CD4-positive, alpha-beta memory T cell (primary cell): ENCODE measurements around the gene SH2D4B. TPM values are rescaled to one million over a fixed set of nuclear protein-coding genes. Genes with fewer than 3 reads are reported as not detected.

Experiments used
- CTCF ChIA-PET: fragments of 350-600 bp; sonication (Branson Sonifier 250); formaldehyde crosslinking; loops from one replicate; lab custom pipeline; 2021; ENCODE audit warnings: inconsistent platforms; ENCODE audit not compliant: partially characterized antibody; lab: Charles Lee
- POLR2A ChIA-PET: fragments of 350-600 bp; sonication (Branson Sonifier 250); formaldehyde crosslinking; loops from one replicate; lab custom pipeline; 2021; ENCODE audit not compliant: partially characterized antibody; lab: Charles Lee
- DNase-seq, 5 donors: peaks; one replicate each; pipeline versions ENCODE4 v3.0.0 to v3.0.0-alpha.2; 2020 to 2022; ENCODE audit warnings: mixed read lengths in 1 of 5
- H3K27ac ChIP-seq: one replicate; pipeline ENCODE4 v1.7.0; 2013; ENCODE audit warnings: low read depth, low read length
- H3K27me3 ChIP-seq: 2 replicates; pipeline ENCODE4 v1.7.0; 2013; ENCODE audit warnings: mild to moderate bottlenecking, low read length, moderate library complexity; ENCODE audit not compliant: insufficient read depth
- H3K36me3 ChIP-seq: 2 replicates; pipeline ENCODE4 v1.7.0; 2013; ENCODE audit warnings: mild to moderate bottlenecking, low read length, moderate library complexity; ENCODE audit not compliant: insufficient read depth
- H3K4me1 ChIP-seq: 2 replicates; pipeline ENCODE4 v1.7.0; 2013; ENCODE audit warnings: mild to moderate bottlenecking, low read length, moderate library complexity; ENCODE audit not compliant: insufficient read depth
- H3K4me3 ChIP-seq, 2 donors: one replicate each; pipeline ENCODE4 v1.7.0; 2013; ENCODE audit warnings: low read length in 2 of 2, mild to moderate bottlenecking in 1 of 2
- H3K9me3 ChIP-seq, 2 donors: one replicate each; pipeline ENCODE4 v1.7.0; 2013; ENCODE audit warnings: low read length in 2 of 2, control low read depth in 1 of 2; ENCODE audit not compliant: control insufficient read depth in 1 of 2
- H3K27ac Mint-ChIP-seq, 7 donors: one replicate each; pipeline ENCODE4 v1.8.0; 2020 to 2021; ENCODE audit warnings: mixed read lengths in 7 of 7, mild to moderate bottlenecking in 6 of 7, inconsistent platforms in 3 of 7, moderate library complexity in 3 of 7
- H3K27me3 Mint-ChIP-seq, 2 donors: one replicate each; pipeline ENCODE4 v1.8.0; 2020 to 2021; ENCODE audit warnings: mixed read lengths in 2 of 2
- H3K36me3 Mint-ChIP-seq, 2 donors: one replicate each; pipeline ENCODE4 v1.8.0; 2020 to 2021; ENCODE audit warnings: mixed read lengths in 2 of 2, inconsistent platforms in 1 of 2, mild to moderate bottlenecking in 1 of 2
- H3K4me1 Mint-ChIP-seq, 4 donors: one replicate each; pipeline ENCODE4 v1.8.0; 2020 to 2021; ENCODE audit warnings: mixed read lengths in 4 of 4, mild to moderate bottlenecking in 1 of 4
- H3K4me3 Mint-ChIP-seq, 8 donors: one replicate each; pipeline ENCODE4 v1.8.0; 2020 to 2021; ENCODE audit warnings: mixed read lengths in 8 of 8, mild to moderate bottlenecking in 7 of 8, moderate library complexity in 6 of 8, inconsistent platforms in 3 of 8
- H3K9me3 Mint-ChIP-seq, 8 donors: one replicate each; pipeline ENCODE4 v1.8.0; 2020 to 2021; ENCODE audit warnings: mixed read lengths in 8 of 8, mild to moderate bottlenecking in 5 of 8, inconsistent platforms in 3 of 8, moderate library complexity in 1 of 8
- intact Hi-C: fragments of 100-400 bp; cut with micrococcal nuclease; formaldehyde crosslinking; loops from one replicate; pipeline ENCODE4 v1.15.1; 2023
- polyA plus RNA-seq, 2 donors: library from polyadenylated mRNA; unstranded; fragments of 300-500 nt; fragmentation: Illumina TruSeq; gene quantifications; one replicate each; pipeline ENCODE4 v1.2.3, GENCODE V29; 2021
- total RNA-seq, 2 experiments: library from RNA; stranded (reverse); gene quantifications; one replicate each; pipeline ENCODE4 v1.2.3, GENCODE V29; 2021

The SH2D4B gene
- total and polyA plus RNA-seq, 4 experiments from 2014 or later: 0.17 TPM; not detected in 2

DNA sequence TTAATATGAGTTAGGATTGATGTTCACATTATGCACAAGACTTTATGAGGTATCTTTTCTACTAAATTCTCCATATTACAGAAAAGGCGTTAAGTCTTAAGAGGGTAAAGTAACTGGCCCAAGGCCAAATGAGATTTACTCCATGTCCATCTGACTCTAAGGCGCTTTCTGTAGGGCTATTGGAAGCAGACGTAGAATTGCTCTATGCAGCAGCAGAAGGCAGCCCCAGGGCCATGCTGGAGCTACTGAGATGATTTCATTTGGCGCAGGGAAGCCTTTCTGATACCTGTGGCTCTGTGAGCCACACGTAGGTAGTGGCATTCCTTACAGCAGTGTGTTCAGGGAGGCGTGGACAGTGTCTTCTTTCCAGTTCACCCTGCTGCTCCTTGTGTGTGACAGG lies 133.1 kb downstream of the SH2D4B start:
- H3K27ac ChIP-seq: no peak overlapping the region
- Mint-ChIP-seq H3K27ac (no peak overlapping the region), H3K36me3 (no peaks in the 10 kb centered on the region), H3K27me3 (peaks cover 3 to 7% of the 10 kb centered on the region in 2 donors), H3K4me3 (no peak overlapping the region), H3K9me3 (no peaks in the 10 kb centered on the region), H3K4me1 (no peaks in the 10 kb centered on the region)
- no peaks in the 10 kb centered on the region for H3K27me3 ChIP-seq
- CTCF ChIA-PET: interaction anchor here (3.4 kb wide), 1 partner anchor 9 kb away, joined by 37 read pairs; no protein-coding TSS in a partner anchor
- H3K4me3 ChIP-seq: no peak overlapping the region
- no peak for DNase-seq
- POLR2A ChIA-PET: interaction anchor here (1.1 kb wide), 1 partner anchor 9 kb away, joined by 3 read pairs; no protein-coding TSS in a partner anchor
- H3K4me1 ChIP-seq: no peaks in the 10 kb centered on the region
- no peaks in the 10 kb centered on the region for H3K9me3 ChIP-seq
- no peaks in the 10 kb centered on the region for H3K36me3 ChIP-seq
- intact Hi-C loops: no loop called here

DNA sequence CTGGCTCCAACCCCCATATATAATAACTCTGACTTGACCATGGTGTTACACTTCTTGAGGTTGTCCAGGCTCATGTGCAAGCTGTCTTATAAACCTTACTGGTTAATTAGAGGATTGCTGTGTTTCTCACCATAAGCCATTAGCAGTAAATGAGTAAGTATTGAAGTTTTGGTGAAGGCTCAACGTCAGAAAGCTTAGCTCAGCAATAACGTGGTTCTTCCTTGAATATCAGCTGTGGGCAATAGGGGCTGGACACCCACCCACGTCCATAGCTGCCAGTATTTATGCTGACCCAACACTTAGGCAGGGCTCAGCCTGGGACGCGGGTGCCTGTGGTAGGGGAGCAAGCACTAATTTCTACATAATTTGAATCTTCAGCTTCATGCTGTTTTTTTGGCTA lies 134.1 kb downstream of the SH2D4B start:
- H3K36me3 Mint-ChIP-seq: no peaks in the 10 kb centered on the region
- H3K36me3 ChIP-seq: no peaks in the 10 kb centered on the region
- H3K27ac ChIP-seq: no peak overlapping the region
- no peaks in the 10 kb centered on the region for H3K4me1 Mint-ChIP-seq
- H3K9me3 Mint-ChIP-seq: no peaks in the 10 kb centered on the region
- no peaks in the 10 kb centered on the region for H3K4me1 ChIP-seq
- no peaks in the 10 kb centered on the region for H3K27me3 ChIP-seq
- no peak overlapping the region for H3K4me3 Mint-ChIP-seq
- ChIA-PET CTCF (interaction anchor here (1.4 to 3.4 kb wide), 2 partner anchors 10 kb away, joined by 3 to 37 read pairs; no protein-coding TSS in a partner anchor), POLR2A (no interaction called here)
- intact Hi-C loops: no loop called here
- H3K9me3 ChIP-seq: no peaks in the 10 kb centered on the region
- peaks cover 3 to 4% of the 10 kb centered on the region in 2 donors for H3K27me3 Mint-ChIP-seq
- H3K4me3 ChIP-seq: no peak overlapping the region
- H3K27ac Mint-ChIP-seq: no peak overlapping the region
- no peak for DNase-seq

DNA sequence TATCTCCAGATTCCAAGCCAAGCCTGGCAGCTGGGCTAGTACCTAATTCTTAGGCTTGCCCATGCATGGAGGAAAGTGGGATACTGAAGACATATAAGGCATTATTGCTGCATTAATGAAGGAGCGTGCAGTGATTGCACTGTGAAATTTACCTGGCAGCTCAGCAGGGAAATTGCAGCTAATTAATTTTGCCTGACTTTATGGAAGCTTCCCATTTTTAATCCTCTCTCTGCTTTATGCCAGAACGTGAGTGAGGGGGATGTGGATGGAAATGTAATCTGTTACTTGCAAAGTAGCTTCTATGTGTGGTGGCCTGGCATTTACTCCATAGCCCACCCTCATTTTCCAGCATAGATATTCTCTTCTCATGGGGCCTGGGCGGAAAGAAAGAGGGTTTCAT lies 134.9 kb downstream of the SH2D4B start:
- DNase-seq: no peak
- H3K9me3 Mint-ChIP-seq: no peaks in the 10 kb centered on the region
- ChIA-PET POLR2A (no interaction called here), CTCF (interaction anchor here (1.4 to 3.4 kb wide), 2 partner anchors 9 to 10 kb away, joined by 3 to 37 read pairs; no protein-coding TSS in a partner anchor)
- H3K27me3 Mint-ChIP-seq: peaks cover 2 to 4% of the 10 kb centered on the region in 2 donors
- H3K27ac Mint-ChIP-seq: no peak overlapping the region
- no peak overlapping the region for H3K4me3 ChIP-seq
- H3K36me3 Mint-ChIP-seq: no peaks in the 10 kb centered on the region
- H3K27me3 ChIP-seq: no peaks in the 10 kb centered on the region
- no peaks in the 10 kb centered on the region for H3K9me3 ChIP-seq
- no peaks in the 10 kb centered on the region for H3K4me1 ChIP-seq
- intact Hi-C loops: no loop called here
- H3K36me3 ChIP-seq: no peaks in the 10 kb centered on the region
- H3K27ac ChIP-seq: no peak overlapping the region
- H3K4me1 Mint-ChIP-seq: no peaks in the 10 kb centered on the region
- H3K4me3 Mint-ChIP-seq: no peak overlapping the region

DNA sequence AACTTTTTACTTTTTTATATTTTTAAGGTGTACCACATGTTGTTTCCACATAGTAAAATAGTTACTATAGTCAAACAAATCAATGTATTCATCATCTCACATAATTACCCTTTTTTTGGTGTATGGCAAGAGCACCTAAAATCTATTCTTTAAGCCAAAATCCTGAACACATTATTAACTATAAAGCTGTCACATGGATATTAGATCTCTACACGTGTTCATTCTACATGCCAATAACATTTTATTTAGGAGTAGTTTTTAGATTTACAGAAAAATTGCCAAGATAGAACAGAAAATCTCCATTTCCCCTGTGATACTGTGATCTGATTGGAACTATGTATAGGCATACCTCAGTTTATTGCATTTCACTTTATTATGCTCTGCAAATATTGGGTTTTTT lies 137.1 kb downstream of the SH2D4B start:
- Mint-ChIP-seq H3K4me3 (no peak overlapping the region), H3K9me3 (peaks cover 0 to 1% (median 0%) of the 10 kb centered on the region in 8 donors), H3K27me3 (peaks cover 2 to 3% of the 10 kb centered on the region in 2 donors), H3K36me3 (no peaks in the 10 kb centered on the region), H3K27ac (no peak overlapping the region), H3K4me1 (no peaks in the 10 kb centered on the region)
- DNase-seq: no peak
- Histone ChIP-seq H3K4me3 (no peak overlapping the region), H3K9me3 (no peaks in the 10 kb centered on the region), H3K27me3 (no peaks in the 10 kb centered on the region), H3K27ac (no peak overlapping the region), H3K36me3 (no peaks in the 10 kb centered on the region), H3K4me1 (no peaks in the 10 kb centered on the region)
- POLR2A ChIA-PET: no interaction called here
- CTCF ChIA-PET: interaction anchor here (1.1 to 1.6 kb wide), 3 partner anchors 8 to 12 kb away, joined by 3 to 7 read pairs (median 4); no protein-coding TSS in a partner anchor
- intact Hi-C loops: no loop called here

DNA sequence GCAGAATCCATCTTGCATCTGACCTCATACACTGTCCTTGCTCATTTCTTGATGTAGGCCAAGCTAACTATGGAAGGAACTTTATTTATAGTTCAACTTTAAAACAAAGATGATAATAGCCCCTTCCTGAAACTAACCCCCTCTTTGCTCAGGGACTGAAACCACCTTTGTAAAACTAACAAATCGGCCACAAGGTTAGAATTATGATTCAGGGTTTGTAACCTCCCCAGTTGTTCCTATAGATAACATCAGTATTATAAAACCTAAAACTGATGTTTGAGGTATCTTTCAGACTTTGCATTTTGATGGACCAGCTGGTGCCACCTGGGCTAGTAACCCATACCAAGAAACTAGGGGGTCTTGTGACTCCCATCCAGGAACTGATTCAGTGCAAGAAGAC lies 143.4 kb downstream of the SH2D4B start:
- H3K27ac Mint-ChIP-seq: no peak overlapping the region
- ChIA-PET CTCF (interaction anchor here (1.3 to 2.8 kb wide), 3 partner anchors 9 to 18 kb away, joined by 3 to 15 read pairs (median 5); no protein-coding TSS in a partner anchor), POLR2A (no interaction called here)
- H3K9me3 Mint-ChIP-seq: peaks cover 0 to 1% (median 0%) of the 10 kb centered on the region in 8 donors
- no peak for DNase-seq
- intact Hi-C loops: no loop called here
- Histone ChIP-seq H3K9me3 (no peaks in the 10 kb centered on the region), H3K36me3 (no peaks in the 10 kb centered on the region), H3K4me3 (no peak overlapping the region), H3K27me3 (no peaks in the 10 kb centered on the region), H3K27ac (no peak overlapping the region), H3K4me1 (no peaks in the 10 kb centered on the region)
- H3K4me3 Mint-ChIP-seq: no peak overlapping the region
- H3K36me3 Mint-ChIP-seq: no peaks in the 10 kb centered on the region
- peaks cover 0 to 1% (median 0%) of the 10 kb centered on the region in 4 donors for H3K4me1 Mint-ChIP-seq
- H3K27me3 Mint-ChIP-seq: no peaks in the 10 kb centered on the region

DNA sequence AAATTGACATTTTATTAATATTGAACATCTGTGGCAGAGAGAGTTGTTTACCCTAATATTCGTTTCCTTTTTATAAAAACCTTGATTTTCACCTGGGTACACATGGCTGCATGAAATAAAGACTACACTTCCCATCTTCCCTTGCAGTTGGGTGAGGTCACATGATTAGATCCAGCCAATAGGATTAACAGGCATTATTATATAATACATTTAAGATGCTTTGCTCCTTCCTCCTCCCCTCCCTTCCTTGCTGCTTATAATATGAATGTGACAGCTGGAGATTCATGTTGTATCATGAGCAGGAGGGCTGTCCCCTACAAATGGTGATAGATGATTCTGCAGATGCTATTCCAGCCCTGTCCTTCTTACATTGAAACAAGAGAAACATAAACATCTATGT lies 146.6 kb downstream of the SH2D4B start:
- Histone ChIP-seq H3K36me3 (no peaks in the 10 kb centered on the region), H3K4me1 (no peaks in the 10 kb centered on the region), H3K9me3 (no peaks in the 10 kb centered on the region), H3K27me3 (no peaks in the 10 kb centered on the region), H3K27ac (no peak overlapping the region), H3K4me3 (no peak overlapping the region)
- no peaks in the 10 kb centered on the region for H3K9me3 Mint-ChIP-seq
- H3K4me3 Mint-ChIP-seq: no peak overlapping the region
- peak; percentile 42 to 58 (median 51) for DNase-seq
- CTCF ChIA-PET: interaction anchor here (1.3 to 3.6 kb wide), 3 partner anchors 9 to 22 kb away, joined by 4 to 18 read pairs (median 7); no protein-coding TSS in a partner anchor
- no peaks in the 10 kb centered on the region for H3K36me3 Mint-ChIP-seq
- intact Hi-C loops: no loop called here
- peaks cover 0 to 1% (median 0%) of the 10 kb centered on the region in 4 donors for H3K4me1 Mint-ChIP-seq
- POLR2A ChIA-PET: no interaction called here
- peaks cover 0 to 1% of the 10 kb centered on the region in 2 donors for H3K27me3 Mint-ChIP-seq
- H3K27ac Mint-ChIP-seq: no peak overlapping the region

DNA sequence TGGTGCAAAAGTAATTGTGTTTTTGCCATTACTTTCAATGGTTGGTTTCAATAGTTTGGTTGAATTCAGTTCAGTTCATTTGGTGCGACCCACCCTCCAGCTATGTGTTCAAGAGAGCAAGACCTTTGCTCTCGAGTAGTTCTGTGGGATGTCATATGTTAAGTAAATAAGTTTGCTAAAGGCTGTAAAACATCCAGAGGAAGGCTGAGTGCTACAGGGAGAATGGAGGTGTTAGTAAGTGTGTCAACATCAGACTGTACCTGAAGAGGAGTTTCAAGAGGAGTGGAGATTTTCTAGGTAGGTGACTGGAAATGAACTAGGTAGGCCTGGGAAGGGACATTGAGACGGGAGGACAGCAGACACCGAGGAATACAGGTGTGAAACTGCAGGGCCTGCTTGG lies 147.7 kb downstream of the SH2D4B start:
- peak overlapping the region in 1 of 7 donors; percentile 10 for H3K27ac Mint-ChIP-seq
- CTCF ChIA-PET: interaction anchor here (1.3 to 3.6 kb wide), 4 partner anchors 10 to 23 kb away, joined by 4 to 18 read pairs (median 8); no protein-coding TSS in a partner anchor

More for the DNA sequence above, 147.7 kb downstream of the SH2D4B start:
- H3K36me3 ChIP-seq: no peaks in the 10 kb centered on the region
- no peak overlapping the region for H3K27ac ChIP-seq
- H3K9me3 ChIP-seq: no peaks in the 10 kb centered on the region
- DNase-seq: no peak
- peaks cover 0 to 1% (median 0%) of the 10 kb centered on the region in 4 donors for H3K4me1 Mint-ChIP-seq
- intact Hi-C loops: no loop called here
- no peaks in the 10 kb centered on the region for H3K36me3 Mint-ChIP-seq
- no peaks in the 10 kb centered on the region for H3K27me3 ChIP-seq
- POLR2A ChIA-PET: no interaction called here
- H3K4me3 ChIP-seq: no peak overlapping the region
- no peak overlapping the region for H3K4me3 Mint-ChIP-seq
- no peaks in the 10 kb centered on the region for H3K9me3 Mint-ChIP-seq
- H3K4me1 ChIP-seq: no peaks in the 10 kb centered on the region
- peaks cover 4% of the 10 kb centered on the region in 2 donors for H3K27me3 Mint-ChIP-seq
